HepG2 (cell line): ENCODE results near the gene KCTD1. TPM values are rescaled to one million over a fixed set of nuclear protein-coding genes. Genes with fewer than 3 reads are reported as not detected.

Source experiments
- ATAC-seq: fragments of 200-7000 bp; cut with Tn5 transposase; 3 replicates; pipeline ENCODE4 v1.9.1; 2020; ENCODE audit warnings: mild to moderate bottlenecking, moderate library complexity
- BruUV-seq: library from RNA; stranded (reverse); fragments of 400-500 nt; replicated peaks from 2 replicates; lab custom pipeline; 2021; lab: Mats Ljungman, UMichigan
- CTCF ChIA-PET: fragments of 300-600 bp; formaldehyde crosslinking; extraction: SDS; loops from one replicate; lab custom pipeline; 2021; ENCODE audit warnings: low total read pairs, inconsistent platforms, low intra/inter-chr PET ratio; lab: Yijun Ruan, JAX
- POLR2A ChIA-PET: fragments of 350-600 bp; sonication (Branson Sonifier 250); formaldehyde crosslinking; loops from one replicate; lab custom pipeline; 2020; ENCODE audit warnings: antibody characterized with exemption, inconsistent platforms; lab: Yijun Ruan, JAX
- DNase-seq: peaks from one replicate; pipeline ENCODE4 v3.0.0-alpha.2; 2015; ENCODE audit warnings: low spot score
- FAIRE-seq: peaks from 3 replicates; lab custom pipeline; 2011; peaks lifted over from hg19 to GRCh38; lab: Jason Lieb, UNC
- H2AFZ ChIP-seq: one replicate; pipeline ENCODE4 v1.6.1; 2011; ENCODE audit warnings: low read length, inconsistent platforms
- H3K27ac ChIP-seq: fragments of 300-600 bp; 3 replicates; pipeline ENCODE4 v1.8.0; 2011; ENCODE audit warnings: mixed run types, mild to moderate bottlenecking, mixed read lengths, low read length, inconsistent platforms; ENCODE audit not compliant: insufficient read depth; ENCODE audit errors: extremely low read length
- H3K27me3 ChIP-seq, 2 experiments: fragments of 200-600 bp in 1 of 2; 2 replicates in 1 of 2; 3 replicates in 1 of 2; pipeline versions ENCODE4 v1.6.0 to v1.8.0; 2011; ENCODE audit warnings: low read length in 2 of 2, mild to moderate bottlenecking in 2 of 2, moderate library complexity in 2 of 2, inconsistent platforms in 1 of 2; ENCODE audit not compliant: insufficient read depth in 2 of 2, control insufficient read depth in 1 of 2
- H3K36me3 ChIP-seq, 2 experiments: fragments of 200-600 bp in 1 of 2; replicated peaks in 1 of 2; 2 replicates in 1 of 2; 3 replicates in 1 of 2; pipeline versions ENCODE4 v1.5.1 to v1.8.0; 2011; ENCODE audit warnings: low read length in 2 of 2, inconsistent platforms in 1 of 2; ENCODE audit not compliant: insufficient read depth in 2 of 2, control insufficient read depth in 1 of 2
- H3K4me1 ChIP-seq: 2 replicates; pipeline ENCODE4 v1.5.1; 2012; ENCODE audit warnings: low read length, inconsistent platforms; ENCODE audit not compliant: insufficient read depth
- H3K4me2 ChIP-seq: 2 replicates; pipeline ENCODE4 v1.6.0; 2011; ENCODE audit warnings: low read depth, low read length, inconsistent platforms
- H3K4me3 ChIP-seq, 3 experiments: fragments of 200-600 bp in 1 of 3; sonication (generic), shearing (Covaris generic) in 1 of 3; replicated peaks in 1 of 3; 2 replicates each; pipeline ENCODE4 v1.5.1; 2011 to 2016; ENCODE audit warnings: low read length in 3 of 3, inconsistent platforms in 2 of 3, low read depth in 2 of 3, mild to moderate bottlenecking in 2 of 3, control low read depth in 1 of 3, mixed read lengths in 1 of 3; ENCODE audit not compliant: insufficient read depth in 1 of 3
- H3K79me2 ChIP-seq: one replicate; pipeline ENCODE4 v1.6.1; 2011; ENCODE audit warnings: low read length, inconsistent platforms; ENCODE audit not compliant: insufficient read depth
- H3K9ac ChIP-seq: 2 replicates; pipeline ENCODE4 v1.6.0; 2011; ENCODE audit warnings: mild to moderate bottlenecking, low read depth, low read length, inconsistent platforms; ENCODE audit not compliant: insufficient read depth
- H3K9me3 ChIP-seq: 2 replicates; pipeline ENCODE4 v1.5.1; 2012; ENCODE audit warnings: mild to moderate bottlenecking, low read length
- H4K20me1 ChIP-seq: 2 replicates; pipeline ENCODE4 v1.6.0; 2011; ENCODE audit warnings: inconsistent platforms, mild to moderate bottlenecking, low read length, moderate library complexity; ENCODE audit not compliant: insufficient read depth
- ARID5B ChIP-seq: IDR thresholded peaks from 2 replicates; pipeline ENCODE4 v1.4.0; 2020; ENCODE audit warnings: mild to moderate bottlenecking, missing genetic modification reagents
- BCL6 ChIP-seq: IDR thresholded peaks from 2 replicates; pipeline ENCODE4 v1.6.1; 2016; ENCODE audit warnings: missing genetic modification reagents, missing compliant biosample characterization
- GFI1 ChIP-seq: sonication (generic); formaldehyde crosslinking; IDR thresholded peaks from 2 replicates; pipeline ENCODE4 v1.5.0; 2020; ENCODE audit warnings: missing genetic modification reagents, mild to moderate bottlenecking, borderline replicate concordance
- HNRNPH1 ChIP-seq: fragments of 200-400 bp; formaldehyde crosslinking; optimal IDR thresholded peaks from 2 replicates; pipeline ENCODE3; 2017; ENCODE audit warnings: mild to moderate bottlenecking, low read depth, low read length
- MAFF ChIP-seq: IDR thresholded peaks from 2 replicates; pipeline ENCODE4 v1.6.1; 2011; ENCODE audit warnings: low read depth, low read length, improper control_type of control experiment
- MAFK ChIP-seq, 2 experiments: IDR thresholded peaks in 1 of 2; conservative IDR thresholded peaks in 1 of 2; 2 replicates each; pipeline ENCODE4 v1.6.1; 2011; ENCODE audit warnings: improper control_type of control experiment in 2 of 2, low read length in 2 of 2
- SALL1 ChIP-seq: sonication (generic); formaldehyde crosslinking; IDR thresholded peaks from 2 replicates; pipeline ENCODE4 v1.8.0; 2022; ENCODE audit warnings: mild to moderate bottlenecking, missing genetic modification reagents
- TBP ChIP-seq: sonication (generic); formaldehyde crosslinking; IDR thresholded peaks from 2 replicates; pipeline ENCODE4 v1.5.0; 2020; ENCODE audit warnings: missing genetic modification reagents
- ZBTB25 ChIP-seq: IDR thresholded peaks from 2 replicates; pipeline ENCODE4 v1.6.1; 2018; ENCODE audit warnings: missing genetic modification reagents
- ZMYM4 ChIP-seq: sonication (generic); formaldehyde crosslinking; IDR thresholded peaks from 2 replicates; pipeline ENCODE4 v1.8.1; 2023; ENCODE audit warnings: mild to moderate bottlenecking, missing genetic modification reagents
- WGBS: methylation state at CpG from one replicate; pipeline ENCODE4 v1.1.6; 2017; ENCODE audit warnings: low lambda C conversion rate; 5-methylcytosine and 5-hydroxymethylcytosine counted together
- in situ Hi-C: cut with HindIII; loops from 2 replicates; pipeline ENCODE4 v1.10.0; 2017; ENCODE audit warnings: low pct_unique_long_range_greater_than_20kb; ENCODE audit not compliant: extremely low pct_ligation_motif_present
- intact Hi-C: fragments of 100-400 bp; cut with micrococcal nuclease; formaldehyde crosslinking; loops from one replicate; pipeline ENCODE4 v1.10.0; 2022; ENCODE audit not compliant: unreplicated experiment
- polyA plus RNA-seq, 8 experiments: library from polyadenylated mRNA; depleted of rRNA in 3 of 8; stranded (reverse) in 7 of 8; unstranded in 1 of 8; fragments of >200 nt; fragmentation: Illumina TruSeq in 4 of 8; extraction: Trizol in 4 of 8; gene quantifications; 2 replicates each; pipeline versions ENCODE4 v1.2.1 to v1.2.3, GENCODE V29; 2011 to 2016; ENCODE audit warnings: low read depth in 4 of 8, missing spikeins in 1 of 8, mixed read lengths in 1 of 8; ENCODE audit not compliant: insufficient read depth in 1 of 8
- total RNA-seq, 5 experiments: library from RNA; depleted of rRNA; stranded (reverse); fragments of >200 nt; fragmentation: Illumina TruSeq; extraction: Trizol; gene quantifications; 2 replicates each; pipeline ENCODE4 v1.2.3, GENCODE V29; 2016; ENCODE audit warnings: low read depth in 1 of 5

KCTD1 gene
- total and polyA plus RNA-seq, 2 of the 13 experiments (the other 11 are each of a cell fraction or from before 2014, with no cell fraction given) = 2.7 to 6.8 TPM

GRCh38 chr18:26546170-26546874 lies 2.0 kb downstream of the KCTD1 start:
- intact Hi-C loops (loop anchor here (5.0 kb wide), 1 partner anchor 59 kb away; no protein-coding TSS in a partner anchor), in situ Hi-C loops (loop anchor here (25.0 kb wide), 1 partner anchor 109 kb away; no protein-coding TSS in a partner anchor)
- Histone ChIP-seq H3K4me1 (peaks cover 54% of the 10 kb centered on the region), H2AFZ (no peak overlapping the region), H3K9ac (no peak overlapping the region), H3K4me3 (peak overlapping the region in 2 of 3 experiments; percentile 7 to 9; a peak in 1 of 6 replicates), H3K36me3 (no peaks in the 10 kb centered on the region), H3K27me3 (peaks cover 3 to 15% of the 10 kb centered on the region in 2 experiments; a peak in 4 of 5 replicates), H3K4me2 (peak overlapping the region; percentile 68), H3K27ac (peak overlapping the region; percentile 36), H3K79me2 (no peaks in the 10 kb centered on the region), H4K20me1 (no peaks in the 10 kb centered on the region), H3K9me3 (no peaks in the 10 kb centered on the region)
- CTCF ChIA-PET = no interaction called here
- no peak for DNase-seq
- 92% methylated on average over 16 of the region's 16 CpGs for WGBS
- ATAC-seq = no peak
- TF ChIP-seq TBP (CRISPR knock-in tag) = no peak
- peak; percentile 56; the same call in 1 of the 2 replicates for TF ChIP-seq GFI1 (CRISPR knock-in tag)
- FAIRE-seq = no peak
- BruUV-seq = no TSS peak
- POLR2A ChIA-PET = no interaction called here

- no peak overlapping the region for H2AFZ ChIP-seq
- POLR2A ChIA-PET = no interaction called here
- H3K4me1 ChIP-seq = peaks cover 52% of the 10 kb centered on the region
- WGBS = 39% methylated on average over 7 of the region's 7 CpGs
- H3K9ac ChIP-seq = no peak overlapping the region
- TSS peak; percentile 40 for BruUV-seq
- DNase-seq = peak; percentile 23
- FAIRE-seq = peak; percentile 60
- H3K27me3 ChIP-seq = peaks cover under 1 to 7% of the 10 kb centered on the region in 2 experiments; a peak in 3 of 5 replicates
- intact Hi-C loops (loop anchor here (5.0 kb wide), 1 partner anchor 58 kb away; no protein-coding TSS in a partner anchor), in situ Hi-C loops (loop anchor here (25.0 kb wide), 1 partner anchor 108 kb away; no protein-coding TSS in a partner anchor)
- CTCF ChIA-PET = no interaction called here
- no peaks in the 10 kb centered on the region; a peak in 1 of 5 replicates for H3K36me3 ChIP-seq
- ATAC-seq = no peak; the same call in 2 of the 3 replicates
- H3K4me3 ChIP-seq = peak overlapping the region in 2 of 3 experiments; percentile 7 to 9; a peak in 3 of 6 replicates
- H4K20me1 ChIP-seq = no peaks in the 10 kb centered on the region
- H3K9me3 ChIP-seq = no peaks in the 10 kb centered on the region
- H3K79me2 ChIP-seq = no peaks in the 10 kb centered on the region
- peak overlapping the region; percentile 68 for H3K4me2 ChIP-seq
- peak overlapping the region; percentile 36 for H3K27ac ChIP-seq
- TF ChIP-seq ARID5B (CRISPR knock-in tag) (peak; percentile 35; the same call in 1 of the 2 replicates), ZMYM4 (CRISPR knock-in tag) (peak; percentile 7; the same call in 1 of the 2 replicates), HNRNPH1 (no peak), BCL6 (CRISPR knock-in tag) (0 out of 2 replicates have a peak, but pooled peaks have one; percentile 13), SALL1 (CRISPR knock-in tag) (peak; percentile 16; the same call in 1 of the 2 replicates), MAFF (peak; percentile 59; the same call in 1 of the 2 replicates), MAFK (conservative IDR thresholded peaks at IDR 0.05 in 1 of 2, IDR thresholded peaks at IDR 0.05 in 1 of 2; ENCODE audit: low read length in 2 of 2) (peak; percentile 63 to 67; a peak in 3 of 4 replicates), ZBTB25 (CRISPR knock-in tag) (no peak)
Measured at GRCh38 chr18:26545335-26546123, 2.8 kb downstream of the KCTD1 start.
